ENCODE data around the gene YEATS2. TPM values are rescaled to one million over a fixed set of nuclear protein-coding genes. Genes with fewer than 3 reads are reported as not detected.

YEATS2 gene
- polyA plus RNA-seq, 1 of the 3 experiments (the other 2 are of a cell fraction), result 19.9 TPM

DNA sequence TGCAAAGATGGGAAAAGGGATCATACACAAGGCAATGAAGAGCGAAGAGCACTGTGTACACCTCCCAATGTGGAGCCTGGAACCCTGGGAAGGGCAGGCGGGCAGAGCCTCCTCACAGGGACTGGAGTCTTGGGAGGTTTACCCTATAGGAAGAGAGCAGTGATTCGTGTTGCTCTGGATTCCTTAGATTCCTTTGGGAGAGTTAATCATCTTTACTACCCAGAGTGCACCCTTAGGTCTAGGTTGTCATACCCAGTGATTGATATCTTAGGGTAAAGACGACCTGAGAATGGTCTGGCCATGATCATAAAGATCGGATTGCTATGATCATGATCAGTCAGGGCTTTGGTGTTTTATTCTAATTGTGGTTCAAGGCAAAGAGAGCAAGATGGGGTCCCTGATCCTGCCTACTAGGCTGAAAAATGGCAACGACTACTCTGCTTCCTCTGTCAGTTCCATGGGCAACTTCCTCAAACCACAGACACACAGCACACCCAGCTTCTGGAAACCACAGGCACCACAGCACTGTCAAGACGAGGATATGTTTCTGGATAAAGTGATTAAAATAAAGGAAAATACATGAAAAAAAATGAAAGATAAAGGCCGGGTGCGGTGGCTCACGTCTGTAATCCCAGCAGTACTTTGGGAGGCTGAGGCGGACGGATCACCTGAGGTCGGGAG lies 148.2 kb downstream of the YEATS2 start:
- H3K4me3 ChIP-seq (ENCODE audit: low read depth in 2 of 2, low read length in 1 of 2), result no peak overlapping the region
- POLR2A ChIA-PET, result no interaction called here
- no peak overlapping the region for H3K9ac ChIP-seq
- no peaks in the 10 kb centered on the region for H4K20me1 ChIP-seq (ENCODE audit: insufficient read depth)
- CTCF ChIA-PET, result interaction anchor here (1.3 to 1.6 kb wide), 2 partner anchors 20 to 24 kb away, joined by 4 read pairs; partner anchors contain the start of gene MAP6D1
- H3K27me3 ChIP-seq (ENCODE audit: insufficient read depth), result no peaks in the 10 kb centered on the region
- peaks cover 12% of the 10 kb centered on the region; the same call in 1 of the 2 replicates for H3K79me2 ChIP-seq (ENCODE audit: insufficient read depth)
- peaks cover 0 to 4% of the 10 kb centered on the region in 2 experiments; a peak in 3 of 4 replicates for H3K4me1 ChIP-seq (ENCODE audit: control insufficient read depth in 1 of 2, insufficient read depth in 2 of 2, low read depth in 1 of 2, low read length in 1 of 2)
- H2AFZ ChIP-seq (ENCODE audit: low read depth), result no peak overlapping the region
- H3K4me2 ChIP-seq, result no peak overlapping the region
- WGBS (ENCODE audit: low lambda C conversion rate), result 82% methylated on average over 12 of the region's 13 CpGs
- H3F3A ChIP-seq (replicated peaks; ENCODE audit: insufficient read depth), result peaks cover 13% of the 10 kb centered on the region
- H3K9me3 ChIP-seq, result no peaks in the 10 kb centered on the region
- peaks cover 66 to 69% of the 10 kb centered on the region in 2 experiments for H3K36me3 ChIP-seq (replicated peaks in 1 of 2; ENCODE audit: control insufficient read depth in 1 of 2, insufficient read depth in 2 of 2, low read length in 1 of 2)
- TF ChIP-seq, protein P1, sequence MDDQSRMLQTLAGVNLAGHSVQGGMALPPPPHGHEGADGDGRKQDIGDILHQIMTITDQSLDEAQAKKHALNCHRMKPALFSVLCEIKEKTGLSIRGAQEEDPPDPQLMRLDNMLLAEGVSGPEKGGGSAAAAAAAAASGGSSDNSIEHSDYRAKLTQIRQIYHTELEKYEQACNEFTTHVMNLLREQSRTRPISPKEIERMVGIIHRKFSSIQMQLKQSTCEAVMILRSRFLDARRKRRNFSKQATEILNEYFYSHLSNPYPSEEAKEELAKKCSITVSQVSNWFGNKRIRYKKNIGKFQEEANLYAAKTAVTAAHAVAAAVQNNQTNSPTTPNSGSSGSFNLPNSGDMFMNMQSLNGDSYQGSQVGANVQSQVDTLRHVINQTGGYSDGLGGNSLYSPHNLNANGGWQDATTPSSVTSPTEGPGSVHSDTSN (IDR thresholded peaks at IDR 0.05), result peak; percentile 53
- no peak for TF ChIP-seq NRF1 (IDR thresholded peaks at IDR 0.05; ENCODE audit: low read depth, low read length)
- peak overlapping the region in 1 of 2 experiments; percentile 49; a peak in 2 of 4 replicates for H3K27ac ChIP-seq (ENCODE audit: low read depth in 2 of 2, low read length in 1 of 2)
- H3K9me2 ChIP-seq, result 0 out of 2 replicates have a peak, but pooled peaks cover 3% of the 10 kb centered on the region
- DNase-seq, result no peak

DNA sequence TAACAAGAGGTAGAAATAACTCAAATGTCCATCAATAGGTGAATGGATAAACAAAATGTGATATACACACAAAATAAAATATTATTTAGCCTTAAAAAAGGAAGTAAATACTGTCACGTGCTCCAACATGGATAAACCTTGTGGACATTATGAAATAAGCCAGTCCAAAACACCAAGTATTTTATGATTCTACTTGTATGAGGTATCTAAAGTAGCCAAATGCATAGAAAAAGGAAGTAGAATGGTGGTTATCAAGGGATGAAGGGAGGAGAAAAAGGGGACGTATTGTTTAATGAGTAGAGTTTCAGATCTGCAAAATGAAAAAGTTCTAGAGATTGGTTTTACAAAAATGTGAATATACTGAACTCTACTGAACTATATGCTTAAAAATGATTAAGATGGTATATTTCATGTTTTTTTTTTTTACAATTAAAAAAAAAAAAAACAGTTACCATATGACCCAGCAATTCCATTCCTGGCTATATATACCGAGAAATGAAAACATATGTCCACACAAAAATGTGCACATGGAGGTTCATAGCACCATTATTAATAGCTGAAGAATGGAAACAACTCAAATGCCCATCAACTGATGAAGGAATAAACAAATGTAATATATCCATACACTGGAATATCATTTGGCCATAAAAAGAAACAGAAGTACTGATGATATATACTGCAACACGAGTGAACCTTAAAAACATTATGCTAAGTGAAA lies 156.9 kb downstream of the YEATS2 start:
- Histone ChIP-seq H3K79me2 (ENCODE audit: insufficient read depth) (peaks cover 1% of the 10 kb centered on the region; the same call in 1 of the 2 replicates), H3K36me3 (replicated peaks in 1 of 2; ENCODE audit: control insufficient read depth in 1 of 2, insufficient read depth in 2 of 2, low read length in 1 of 2) (peaks cover 55 to 58% of the 10 kb centered on the region in 2 experiments), H3K27ac (ENCODE audit: low read depth in 2 of 2, low read length in 1 of 2) (no peak overlapping the region), H4K20me1 (ENCODE audit: insufficient read depth) (no peaks in the 10 kb centered on the region), H3K4me2 (no peak overlapping the region), H3K9ac (no peak overlapping the region), H3K27me3 (ENCODE audit: insufficient read depth) (no peaks in the 10 kb centered on the region), H3K4me1 (ENCODE audit: control insufficient read depth in 1 of 2, insufficient read depth in 2 of 2, low read depth in 1 of 2, low read length in 1 of 2) (no peaks in the 10 kb centered on the region), H2AFZ (ENCODE audit: low read depth) (no peak overlapping the region), H3K9me2 (0 out of 2 replicates have a peak, but pooled peaks cover under 1% of the 10 kb centered on the region), H3K4me3 (ENCODE audit: low read depth in 2 of 2, low read length in 1 of 2) (no peak overlapping the region), H3K9me3 (no peaks in the 10 kb centered on the region), H3F3A (replicated peaks; ENCODE audit: insufficient read depth) (peaks cover 5% of the 10 kb centered on the region)
- ChIA-PET CTCF (interaction anchor here (0.6 kb wide), 1 partner anchor 17 kb away, joined by 3 read pairs; no protein-coding TSS in a partner anchor), POLR2A (no interaction called here)
- 97% methylated on average over 4 of the region's 4 CpGs for WGBS (ENCODE audit: low lambda C conversion rate)
- TF ChIP-seq, protein P2, sequence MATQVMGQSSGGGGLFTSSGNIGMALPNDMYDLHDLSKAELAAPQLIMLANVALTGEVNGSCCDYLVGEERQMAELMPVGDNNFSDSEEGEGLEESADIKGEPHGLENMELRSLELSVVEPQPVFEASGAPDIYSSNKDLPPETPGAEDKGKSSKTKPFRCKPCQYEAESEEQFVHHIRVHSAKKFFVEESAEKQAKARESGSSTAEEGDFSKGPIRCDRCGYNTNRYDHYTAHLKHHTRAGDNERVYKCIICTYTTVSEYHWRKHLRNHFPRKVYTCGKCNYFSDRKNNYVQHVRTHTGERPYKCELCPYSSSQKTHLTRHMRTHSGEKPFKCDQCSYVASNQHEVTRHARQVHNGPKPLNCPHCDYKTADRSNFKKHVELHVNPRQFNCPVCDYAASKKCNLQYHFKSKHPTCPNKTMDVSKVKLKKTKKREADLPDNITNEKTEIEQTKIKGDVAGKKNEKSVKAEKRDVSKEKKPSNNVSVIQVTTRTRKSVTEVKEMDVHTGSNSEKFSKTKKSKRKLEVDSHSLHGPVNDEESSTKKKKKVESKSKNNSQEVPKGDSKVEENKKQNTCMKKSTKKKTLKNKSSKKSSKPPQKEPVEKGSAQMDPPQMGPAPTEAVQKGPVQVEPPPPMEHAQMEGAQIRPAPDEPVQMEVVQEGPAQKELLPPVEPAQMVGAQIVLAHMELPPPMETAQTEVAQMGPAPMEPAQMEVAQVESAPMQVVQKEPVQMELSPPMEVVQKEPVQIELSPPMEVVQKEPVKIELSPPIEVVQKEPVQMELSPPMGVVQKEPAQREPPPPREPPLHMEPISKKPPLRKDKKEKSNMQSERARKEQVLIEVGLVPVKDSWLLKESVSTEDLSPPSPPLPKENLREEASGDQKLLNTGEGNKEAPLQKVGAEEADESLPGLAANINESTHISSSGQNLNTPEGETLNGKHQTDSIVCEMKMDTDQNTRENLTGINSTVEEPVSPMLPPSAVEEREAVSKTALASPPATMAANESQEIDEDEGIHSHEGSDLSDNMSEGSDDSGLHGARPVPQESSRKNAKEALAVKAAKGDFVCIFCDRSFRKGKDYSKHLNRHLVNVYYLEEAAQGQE (IDR thresholded peaks at IDR 0.05; ENCODE audit: low read depth, low read length), result no peak
- TF ChIP-seq MEF2A (IDR thresholded peaks at IDR 0.05; ENCODE audit: borderline replicate concordance, low read depth) (no peak), FOXM1 (IDR thresholded peaks at IDR 0.05; ENCODE audit: low read depth) (no peak)
- TF ChIP-seq, protein P3, sequence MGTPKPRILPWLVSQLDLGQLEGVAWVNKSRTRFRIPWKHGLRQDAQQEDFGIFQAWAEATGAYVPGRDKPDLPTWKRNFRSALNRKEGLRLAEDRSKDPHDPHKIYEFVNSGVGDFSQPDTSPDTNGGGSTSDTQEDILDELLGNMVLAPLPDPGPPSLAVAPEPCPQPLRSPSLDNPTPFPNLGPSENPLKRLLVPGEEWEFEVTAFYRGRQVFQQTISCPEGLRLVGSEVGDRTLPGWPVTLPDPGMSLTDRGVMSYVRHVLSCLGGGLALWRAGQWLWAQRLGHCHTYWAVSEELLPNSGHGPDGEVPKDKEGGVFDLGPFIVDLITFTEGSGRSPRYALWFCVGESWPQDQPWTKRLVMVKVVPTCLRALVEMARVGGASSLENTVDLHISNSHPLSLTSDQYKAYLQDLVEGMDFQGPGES (IDR thresholded peaks at IDR 0.05; ENCODE audit: low read depth, low read length), result no peak
- DNase-seq, result no peak

All from SK-N-SH (cell line).